Panc1 (cell line): ENCODE data around the gene CMYA5. TPM values are rescaled to one million over a fixed set of nuclear protein-coding genes. Genes with fewer than 3 reads are reported as not detected.

Source experiments
- ATAC-seq: fragments of 200-7000 bp; cut with Tn5 transposase; 2 replicates; pipeline ENCODE4 v1.9.1; 2020; ENCODE audit warnings: mild to moderate bottlenecking, moderate library complexity
- BruUV-seq: library from RNA; stranded (reverse); fragments of 400-500 nt; replicated peaks from 2 replicates; lab custom pipeline; 2021; lab: Mats Ljungman, UMichigan
- CTCF ChIA-PET: fragments of 300-600 bp; sonication (Branson Sonifier 250); formaldehyde crosslinking; loops from one replicate; lab custom pipeline; 2022; ENCODE audit warnings: antibody characterized with exemption; lab: Charles Lee
- POLR2A ChIA-PET: fragments of 300-600 bp; sonication (Branson Sonifier 250); formaldehyde crosslinking; loops from one replicate; lab custom pipeline; 2022; ENCODE audit warnings: antibody characterized with exemption; lab: Charles Lee
- DNase-seq: peaks from one replicate; pipeline ENCODE4 v3.0.0-alpha.2; 2010; ENCODE audit warnings: low read depth, low spot score
- H3K27ac ChIP-seq: 2 replicates; pipeline ENCODE4 v1.5.1; 2011; ENCODE audit warnings: mild to moderate bottlenecking, low read length, inconsistent platforms
- H3K27me3 ChIP-seq: fragments of 200-500 bp; sonication (Bioruptor generic); 2 replicates; pipeline ENCODE4 v1.6.0; 2014; ENCODE audit warnings: low read length, inconsistent platforms; ENCODE audit not compliant: control insufficient read depth, insufficient read depth
- H3K36me3 ChIP-seq: fragments of 200-500 bp; sonication (Bioruptor generic); 2 replicates; pipeline ENCODE4 v1.5.1; 2014; ENCODE audit warnings: inconsistent platforms, mild to moderate bottlenecking, low read length, moderate library complexity; ENCODE audit not compliant: control insufficient read depth, insufficient read depth
- H3K4me1 ChIP-seq: 2 replicates; pipeline ENCODE4 v1.5.1; 2011; ENCODE audit warnings: inconsistent platforms, mild to moderate bottlenecking, low read length, moderate library complexity; ENCODE audit not compliant: control insufficient read depth, insufficient read depth
- H3K4me3 ChIP-seq, 2 experiments: 2 replicates each; pipeline ENCODE4 v1.5.1; 2011 to 2012; ENCODE audit warnings: low read depth in 2 of 2, low read length in 2 of 2, mild to moderate bottlenecking in 2 of 2, inconsistent platforms in 1 of 2, moderate library complexity in 1 of 2
- H3K9me3 ChIP-seq: fragments of 200-500 bp; sonication (Bioruptor generic); 2 replicates; pipeline ENCODE4 v1.5.1; 2014; ENCODE audit warnings: low read depth, mild to moderate bottlenecking, inconsistent platforms, low read length, moderate library complexity; ENCODE audit not compliant: control insufficient read depth, insufficient read depth
- POLR2AphosphoS5 ChIP-seq: IDR thresholded peaks from 2 replicates; pipeline ENCODE4 v1.6.1; 2012; ENCODE audit warnings: mild to moderate bottlenecking, low read depth, low read length, moderate library complexity
- SIN3A ChIP-seq: IDR thresholded peaks from 2 replicates; pipeline ENCODE4 v1.6.1; 2012; ENCODE audit warnings: low read depth, mild to moderate bottlenecking, low read length, moderate library complexity, borderline replicate concordance; ENCODE audit not compliant: insufficient read depth
- TCF7L2 ChIP-seq: IDR thresholded peaks from 2 replicates; pipeline ENCODE4 v1.6.1; 2011; ENCODE audit warnings: mild to moderate bottlenecking, low read depth, low read length, inconsistent platforms
- in situ Hi-C: cut with HindIII; loops from 2 replicates; pipeline ENCODE4 v1.10.0; 2016; ENCODE audit warnings: low sequenced_read_pairs, low pct_unique_long_range_greater_than_20kb
- intact Hi-C: fragments of 100-400 bp; cut with micrococcal nuclease; formaldehyde crosslinking; loops from one replicate; pipeline ENCODE4 v1.10.0; 2022; ENCODE audit not compliant: unreplicated experiment
- total RNA-seq: library from RNA; stranded (reverse); gene quantifications from one replicate; pipeline ENCODE4 v1.2.1, GENCODE V29; 2021; ENCODE audit not compliant: unreplicated experiment
- TF ChIP-seq, protein P1 (sequence below): fragments of 450-650 bp; IDR thresholded peaks from 2 replicates; pipeline ENCODE4 v1.5.1; 2017; ENCODE audit warnings: mild to moderate bottlenecking
- TF ChIP-seq, protein P2 (sequence below), 2 experiments: IDR thresholded peaks; 2 replicates each; pipeline ENCODE4 v1.6.1; 2011 to 2012; ENCODE audit warnings: low read depth in 2 of 2, control low read depth in 1 of 2, low read length in 1 of 2, mild to moderate bottlenecking in 1 of 2, moderate library complexity in 1 of 2; ENCODE audit not compliant: insufficient read depth in 1 of 2

The CMYA5 gene
- total RNA-seq, 1 experiment from 2014 or later = 0.31 TPM

DNA sequence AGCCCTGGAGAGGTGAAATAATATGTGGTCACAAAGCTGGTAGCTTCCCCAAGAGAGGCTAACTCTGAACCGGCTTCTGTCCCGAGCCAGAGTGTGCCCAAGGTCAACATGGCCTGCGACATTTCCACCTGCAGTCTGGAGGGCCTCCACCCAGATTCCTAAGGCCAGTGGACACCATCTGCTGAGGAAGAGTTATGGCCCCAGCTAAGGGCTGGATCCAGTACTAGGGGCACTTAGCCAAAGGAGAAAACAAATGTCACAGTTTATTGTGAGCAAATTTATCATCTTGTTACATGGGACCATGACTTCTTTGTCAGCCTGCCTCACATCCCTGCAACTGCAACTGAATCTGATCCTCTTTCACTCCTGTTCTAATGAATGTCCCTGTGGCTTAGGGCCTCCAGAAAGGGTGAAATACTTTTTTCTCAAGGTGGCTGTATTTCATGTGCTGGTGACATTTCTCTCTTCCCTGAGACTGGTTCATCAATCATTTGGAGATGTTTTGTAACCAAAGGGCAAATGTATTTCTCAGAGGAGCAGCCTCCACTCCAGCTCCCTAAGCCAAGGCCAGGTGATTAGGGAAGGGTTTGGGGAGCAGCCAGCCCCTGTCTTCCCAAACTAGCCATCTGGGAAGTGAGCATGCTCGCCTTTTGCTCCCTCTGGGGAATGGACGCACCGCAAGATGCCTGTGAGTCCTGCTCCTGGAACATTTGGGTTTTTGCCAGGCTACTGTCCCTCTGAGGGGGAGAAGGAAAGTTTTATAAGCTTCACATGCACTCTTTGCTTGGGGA, 148.3 kb downstream of the CMYA5 start:
- no TSS peak for BruUV-seq
- in situ Hi-C loops = no loop called here
- POLR2A ChIA-PET = no interaction called here

DNA sequence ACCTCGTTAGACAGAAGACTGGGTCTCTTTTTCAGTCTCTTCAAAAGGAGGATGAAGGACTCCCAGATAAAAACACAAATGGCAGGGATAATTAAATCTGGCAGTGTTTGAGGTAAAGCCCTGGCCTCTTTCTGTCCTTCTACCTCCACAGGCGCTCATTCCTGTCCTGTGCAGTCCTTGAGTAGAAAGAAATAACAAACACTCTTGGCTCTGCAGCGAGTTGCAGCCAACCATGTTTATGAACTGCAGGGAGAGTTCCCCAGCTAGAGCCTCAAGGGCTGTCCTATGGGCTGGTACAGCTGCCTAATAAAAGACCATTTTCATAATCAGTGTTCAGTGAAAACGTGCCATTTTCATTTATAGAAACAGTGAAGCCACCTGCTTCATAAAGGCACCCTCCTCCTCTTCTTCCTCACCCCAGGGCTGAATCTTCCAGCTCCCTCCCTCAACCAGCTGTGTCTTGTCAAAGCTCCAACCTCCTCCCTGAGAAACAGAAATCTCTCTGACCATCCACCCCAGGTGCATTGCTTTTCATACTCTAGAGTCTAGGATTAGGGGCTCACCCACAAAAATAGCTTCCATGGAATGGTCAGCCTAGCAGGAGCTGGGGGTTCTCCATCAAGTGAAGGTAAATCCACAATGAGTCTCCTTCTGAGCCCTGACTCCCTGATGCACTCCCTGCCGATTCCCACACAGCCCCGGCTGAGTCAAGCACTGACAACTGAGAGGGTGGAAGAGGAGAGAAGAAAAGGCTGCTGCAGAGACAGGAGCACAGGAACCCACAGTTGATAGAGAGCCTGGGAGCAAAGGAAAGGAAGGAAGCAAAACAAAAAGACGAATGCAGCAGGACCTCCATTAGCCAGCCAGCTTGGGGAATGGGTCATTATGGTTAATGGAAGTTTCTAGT, 150.7 kb downstream of the CMYA5 start:
- ChIA-PET POLR2A (no interaction called here), CTCF (no interaction called here)
- intact Hi-C loops (no loop called here), in situ Hi-C loops (no loop called here)
- no peak for ATAC-seq
- peaks cover 4% of the 10 kb centered on the region; the same call in 1 of the 2 replicates for H3K27me3 ChIP-seq
- H3K9me3 ChIP-seq = no peaks in the 10 kb centered on the region
- H3K36me3 ChIP-seq = no peaks in the 10 kb centered on the region
- H3K27ac ChIP-seq = no peak overlapping the region
- BruUV-seq = no TSS peak
- no peak for DNase-seq
- TF ChIP-seq, protein P1, sequence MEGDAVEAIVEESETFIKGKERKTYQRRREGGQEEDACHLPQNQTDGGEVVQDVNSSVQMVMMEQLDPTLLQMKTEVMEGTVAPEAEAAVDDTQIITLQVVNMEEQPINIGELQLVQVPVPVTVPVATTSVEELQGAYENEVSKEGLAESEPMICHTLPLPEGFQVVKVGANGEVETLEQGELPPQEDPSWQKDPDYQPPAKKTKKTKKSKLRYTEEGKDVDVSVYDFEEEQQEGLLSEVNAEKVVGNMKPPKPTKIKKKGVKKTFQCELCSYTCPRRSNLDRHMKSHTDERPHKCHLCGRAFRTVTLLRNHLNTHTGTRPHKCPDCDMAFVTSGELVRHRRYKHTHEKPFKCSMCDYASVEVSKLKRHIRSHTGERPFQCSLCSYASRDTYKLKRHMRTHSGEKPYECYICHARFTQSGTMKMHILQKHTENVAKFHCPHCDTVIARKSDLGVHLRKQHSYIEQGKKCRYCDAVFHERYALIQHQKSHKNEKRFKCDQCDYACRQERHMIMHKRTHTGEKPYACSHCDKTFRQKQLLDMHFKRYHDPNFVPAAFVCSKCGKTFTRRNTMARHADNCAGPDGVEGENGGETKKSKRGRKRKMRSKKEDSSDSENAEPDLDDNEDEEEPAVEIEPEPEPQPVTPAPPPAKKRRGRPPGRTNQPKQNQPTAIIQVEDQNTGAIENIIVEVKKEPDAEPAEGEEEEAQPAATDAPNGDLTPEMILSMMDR = no peak
- no peak for TF ChIP-seq TCF7L2
- no peak for TF ChIP-seq POLR2AphosphoS5
- TF ChIP-seq SIN3A = no peak
- TF ChIP-seq, protein P2, sequence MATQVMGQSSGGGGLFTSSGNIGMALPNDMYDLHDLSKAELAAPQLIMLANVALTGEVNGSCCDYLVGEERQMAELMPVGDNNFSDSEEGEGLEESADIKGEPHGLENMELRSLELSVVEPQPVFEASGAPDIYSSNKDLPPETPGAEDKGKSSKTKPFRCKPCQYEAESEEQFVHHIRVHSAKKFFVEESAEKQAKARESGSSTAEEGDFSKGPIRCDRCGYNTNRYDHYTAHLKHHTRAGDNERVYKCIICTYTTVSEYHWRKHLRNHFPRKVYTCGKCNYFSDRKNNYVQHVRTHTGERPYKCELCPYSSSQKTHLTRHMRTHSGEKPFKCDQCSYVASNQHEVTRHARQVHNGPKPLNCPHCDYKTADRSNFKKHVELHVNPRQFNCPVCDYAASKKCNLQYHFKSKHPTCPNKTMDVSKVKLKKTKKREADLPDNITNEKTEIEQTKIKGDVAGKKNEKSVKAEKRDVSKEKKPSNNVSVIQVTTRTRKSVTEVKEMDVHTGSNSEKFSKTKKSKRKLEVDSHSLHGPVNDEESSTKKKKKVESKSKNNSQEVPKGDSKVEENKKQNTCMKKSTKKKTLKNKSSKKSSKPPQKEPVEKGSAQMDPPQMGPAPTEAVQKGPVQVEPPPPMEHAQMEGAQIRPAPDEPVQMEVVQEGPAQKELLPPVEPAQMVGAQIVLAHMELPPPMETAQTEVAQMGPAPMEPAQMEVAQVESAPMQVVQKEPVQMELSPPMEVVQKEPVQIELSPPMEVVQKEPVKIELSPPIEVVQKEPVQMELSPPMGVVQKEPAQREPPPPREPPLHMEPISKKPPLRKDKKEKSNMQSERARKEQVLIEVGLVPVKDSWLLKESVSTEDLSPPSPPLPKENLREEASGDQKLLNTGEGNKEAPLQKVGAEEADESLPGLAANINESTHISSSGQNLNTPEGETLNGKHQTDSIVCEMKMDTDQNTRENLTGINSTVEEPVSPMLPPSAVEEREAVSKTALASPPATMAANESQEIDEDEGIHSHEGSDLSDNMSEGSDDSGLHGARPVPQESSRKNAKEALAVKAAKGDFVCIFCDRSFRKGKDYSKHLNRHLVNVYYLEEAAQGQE (IDR thresholded peaks at IDR 0.05; ENCODE audit: insufficient read depth in 1 of 2, low read depth in 2 of 2, low read length in 1 of 2) = no peak
- no peaks in the 10 kb centered on the region for H3K4me1 ChIP-seq
- H3K4me3 ChIP-seq = no peak overlapping the region

More for the DNA sequence above, 148.3 kb downstream of the CMYA5 start:
- H3K27ac ChIP-seq = no peak overlapping the region
- TF ChIP-seq, protein P2 (IDR thresholded peaks at IDR 0.05; ENCODE audit: insufficient read depth in 1 of 2, low read depth in 2 of 2, low read length in 1 of 2) = no peak
- no peaks in the 10 kb centered on the region for H3K36me3 ChIP-seq
- CTCF ChIA-PET = no interaction called here
- no peaks in the 10 kb centered on the region for H3K4me1 ChIP-seq
- ATAC-seq (no peak), DNase-seq (no peak)
- intact Hi-C loops = no loop called here
- H3K9me3 ChIP-seq = no peaks in the 10 kb centered on the region
- peaks cover 4% of the 10 kb centered on the region; the same call in 1 of the 2 replicates for H3K27me3 ChIP-seq
- H3K4me3 ChIP-seq = no peak overlapping the region
